GM12878 (cell line): Measurements from ENCODE around the gene TET1. TPM values are rescaled to one million over a fixed set of nuclear protein-coding genes. Genes with fewer than 3 reads are reported as not detected.

Experiments
- ATAC-seq: fragments of 200-7000 bp; cut with Tn5 transposase; 3 replicates; pipeline ENCODE4 v1.9.1; 2020; ENCODE audit warnings: mild to moderate bottlenecking, moderate library complexity
- BruUV-seq: library from RNA; stranded (reverse); fragments of 400-500 nt; replicated peaks from 2 replicates; lab custom pipeline; 2021; lab: Mats Ljungman, UMichigan
- CTCF ChIA-PET: fragments of 300-600 bp; sonication (Branson Sonifier 250); formaldehyde crosslinking; extraction: SDS; loops from one replicate; lab custom pipeline; 2021; ENCODE audit warnings: inconsistent platforms; lab: Yijun Ruan, JAX
- POLR2A ChIA-PET: fragments of 350-600 bp; formaldehyde crosslinking; extraction: SDS; loops from one replicate; lab custom pipeline; 2021; ENCODE audit warnings: inconsistent platforms; lab: Charles Lee
- RAD21 ChIA-PET: fragments of 300-600 bp; sonication (Branson Sonifier 250); formaldehyde crosslinking; loops from one replicate; lab custom pipeline; 2023; ENCODE audit warnings: antibody characterized with exemption; ENCODE audit not compliant: unreplicated experiment; lab: Charles Lee
- SMC1A ChIA-PET: fragments of 300-600 bp; sonication (Branson Sonifier 250); formaldehyde crosslinking; loops from one replicate; lab custom pipeline; 2023; ENCODE audit not compliant: unreplicated experiment, uncharacterized antibody; lab: Charles Lee
- DNase-seq: peaks from one replicate; pipeline ENCODE4 v3.0.0-alpha.2; 2011; ENCODE audit warnings: low read depth, low spot score
- FAIRE-seq: peaks from 3 replicates; lab custom pipeline; 2011; peaks lifted over from hg19 to GRCh38; lab: Jason Lieb, UNC
- H2AFZ ChIP-seq: 2 replicates; pipeline ENCODE4 v1.6.0; 2011; ENCODE audit warnings: low read depth, low read length, control low read depth; ENCODE audit not compliant: control insufficient read depth
- H3K27ac ChIP-seq: 2 replicates; pipeline ENCODE4 v1.5.1; 2011; ENCODE audit warnings: control low read depth; ENCODE audit not compliant: control insufficient read depth, insufficient read depth
- H3K27me3 ChIP-seq, 2 experiments: replicated peaks in 1 of 2; 2 replicates each; pipeline versions ENCODE4 v1.6.0 to v1.6.1; 2011; ENCODE audit warnings: low read length in 1 of 2; ENCODE audit not compliant: control insufficient read depth in 2 of 2, insufficient read depth in 2 of 2
- H3K36me3 ChIP-seq, 2 experiments: 2 replicates each; pipeline ENCODE4 v1.5.1; 2011; ENCODE audit warnings: low read length in 1 of 2; ENCODE audit not compliant: control insufficient read depth in 2 of 2, insufficient read depth in 2 of 2
- H3K4me1 ChIP-seq: 2 replicates; pipeline ENCODE4 v1.6.1; 2011; ENCODE audit warnings: mild to moderate bottlenecking, low read length, moderate library complexity, mixed read lengths; ENCODE audit not compliant: control insufficient read depth, insufficient read depth
- H3K4me2 ChIP-seq: 2 replicates; pipeline ENCODE4 v1.6.0; 2011; ENCODE audit warnings: control low read depth; ENCODE audit not compliant: control insufficient read depth, insufficient read depth
- H3K4me3 ChIP-seq: fragments of 200-600 bp; sonication (generic); 2 replicates; pipeline ENCODE4 v1.5.1; 2016
- H3K79me2 ChIP-seq: 2 replicates; pipeline ENCODE4 v1.6.0; 2011; ENCODE audit warnings: low read length; ENCODE audit not compliant: control insufficient read depth, insufficient read depth
- H3K9ac ChIP-seq: 2 replicates; pipeline ENCODE4 v1.8.0; 2011; ENCODE audit warnings: low read length, control low read depth, mixed read lengths; ENCODE audit not compliant: control insufficient read depth, insufficient read depth
- H3K9me3 ChIP-seq: replicated peaks from 3 replicates; pipeline ENCODE4 v1.5.1; 2011; ENCODE audit warnings: mild to moderate bottlenecking, low read length; ENCODE audit not compliant: control insufficient read depth, insufficient read depth
- H4K20me1 ChIP-seq: 2 replicates; pipeline ENCODE4 v1.6.0; 2011; ENCODE audit not compliant: control insufficient read depth, insufficient read depth
- CBFB ChIP-seq: IDR thresholded peaks from 2 replicates; pipeline ENCODE4 v1.6.1; 2016; ENCODE audit warnings: antibody characterized with exemption, low read depth
- CEBPZ ChIP-seq: fragments of 150-350 bp; IDR thresholded peaks from 2 replicates; pipeline ENCODE4 v1.6.1; 2016; ENCODE audit warnings: low read depth, low read length
- HCFC1 ChIP-seq: fragments of 150-350 bp; IDR thresholded peaks from 2 replicates; pipeline ENCODE4 v1.6.1; 2014; ENCODE audit warnings: low read length
- HSF1 ChIP-seq: fragments of 150-350 bp; IDR thresholded peaks from 2 replicates; pipeline ENCODE4 v1.6.1; 2014; ENCODE audit warnings: mild to moderate bottlenecking, low read depth, low read length
- JUNB ChIP-seq: IDR thresholded peaks from 2 replicates; pipeline ENCODE4 v1.6.1; 2016; ENCODE audit warnings: antibody characterized with exemption, mild to moderate bottlenecking
- MYC ChIP-seq: IDR thresholded peaks from 2 replicates; pipeline ENCODE4 v1.6.1; 2011; ENCODE audit warnings: mild to moderate bottlenecking, low read length, moderate library complexity, inconsistent platforms; ENCODE audit not compliant: insufficient read depth, insufficient replicate concordance, insufficient read length, severe bottlenecking
- PKNOX1 ChIP-seq: fragments of 450-650 bp; IDR thresholded peaks from 2 replicates; pipeline ENCODE4 v1.6.1; 2016; ENCODE audit warnings: mild to moderate bottlenecking
- POLR2AphosphoS5 ChIP-seq: IDR thresholded peaks from 2 replicates; pipeline ENCODE4 v1.6.1; 2011; ENCODE audit warnings: mild to moderate bottlenecking, low read length, inconsistent platforms
- RBBP5 ChIP-seq: fragments of 200-600 bp; sonication (generic); conservative IDR thresholded peaks from 2 replicates; pipeline ENCODE4 v1.6.1; 2016
- RUNX3 ChIP-seq: IDR thresholded peaks from 2 replicates; pipeline ENCODE4 v1.6.1; 2012; ENCODE audit warnings: low read length, inconsistent platforms
- SREBF2 ChIP-seq: IDR thresholded peaks from 2 replicates; pipeline ENCODE4 v1.6.1; 2012; ENCODE audit warnings: mild to moderate bottlenecking, low read length
- ZBTB33 ChIP-seq: fragments of 450-650 bp; IDR thresholded peaks from 2 replicates; pipeline ENCODE4 v1.6.1; 2017; ENCODE audit warnings: mild to moderate bottlenecking
- ZNF24 ChIP-seq: fragments of 450-650 bp; IDR thresholded peaks from 2 replicates; pipeline ENCODE4 v1.6.1; 2017; ENCODE audit warnings: antibody characterized with exemption, mild to moderate bottlenecking
- ZNF592 ChIP-seq: fragments of 450-650 bp; IDR thresholded peaks from 2 replicates; pipeline ENCODE4 v1.6.1; 2017; ENCODE audit warnings: mild to moderate bottlenecking, moderate library complexity
- WGBS: methylation state at CpG from one replicate; pipeline ENCODE4 v1.1.6; 2016; ENCODE audit warnings: low lambda C conversion rate; ENCODE audit not compliant: insufficient replicate concordance, insufficient coverage; ENCODE audit errors: missing lambda C conversion rate; 5-methylcytosine and 5-hydroxymethylcytosine counted together
- in situ Hi-C: fragments of 300-500 bp; cut with MboI; formaldehyde crosslinking; loops from 9 replicates; pipeline ENCODE4 v1.14.3; 2018; ENCODE audit warnings: mixed read lengths
- intact Hi-C: fragments of 100-400 bp; cut with micrococcal nuclease; formaldehyde crosslinking; loops from one replicate; pipeline ENCODE4 v1.14.2; 2022; ENCODE audit not compliant: unreplicated experiment
- polyA plus RNA-seq, 11 experiments: library from polyadenylated mRNA; depleted of rRNA in 4 of 11; unstranded in 6 of 11; stranded (reverse) in 5 of 11; fragments of >200 nt; fragmentation: Nextera tagmentation in 4 of 11; fragmentation: Illumina TruSeq in 1 of 11; extraction: Ambion mirVana in 4 of 11; extraction: Trizol in 1 of 11; gene quantifications; 1 replicate in 1 of 11; 2 replicates in 10 of 11; pipeline versions ENCODE4 v1.2.1 to v1.2.3, GENCODE V29; 2011 to 2016; ENCODE audit warnings: inconsistent platforms in 2 of 11, missing spikeins in 2 of 11, low read depth in 1 of 11
- total RNA-seq, 4 experiments: library from RNA; depleted of rRNA in 3 of 4; stranded (reverse); fragments of >200 nt in 3 of 4; fragmentation: Illumina TruSeq in 1 of 4; extraction: Trizol in 1 of 4; gene quantifications; 2 replicates each; pipeline versions ENCODE4 v1.2.1 to v1.2.3, GENCODE V29; 2013 to 2021

Gene TET1
- total and polyA plus RNA-seq, 10 of the 15 experiments (the other 5 are each of a cell fraction or from before 2014, with no cell fraction given): 0.22 to 1.4 (median 0.60) TPM

GRCh38 chr10:68578974-68579373, 18.8 kb downstream of the TET1 start:
- intact Hi-C loops: no loop called here
- no peaks in the 10 kb centered on the region for H3K36me3 ChIP-seq
- no peak for TF ChIP-seq RUNX3
- TF ChIP-seq MYC: no peak
- TF ChIP-seq ZBTB33: no peak
- no peak for TF ChIP-seq RBBP5
- TF ChIP-seq SREBF2: no peak
- no peak for TF ChIP-seq ZNF592
- no peak for TF ChIP-seq CBFB
- TF ChIP-seq JUNB: no peak
- no peak for TF ChIP-seq ZNF24
- no peak for TF ChIP-seq PKNOX1
- TF ChIP-seq HSF1: no peak
- no peak for TF ChIP-seq CEBPZ
- no peak for TF ChIP-seq HCFC1
- TF ChIP-seq POLR2AphosphoS5: no peak

More at GRCh38 chr10:68578974-68579373, 18.8 kb downstream of the TET1 start:
- Histone ChIP-seq H3K4me2 (no peak overlapping the region), H4K20me1 (no peaks in the 10 kb centered on the region), H3K9me3 (no peaks in the 10 kb centered on the region), H2AFZ (no peak overlapping the region), H3K9ac (no peak overlapping the region), H3K79me2 (no peaks in the 10 kb centered on the region), H3K27ac (no peak overlapping the region), H3K4me1 (no peaks in the 10 kb centered on the region), H3K4me3 (no peak overlapping the region), H3K27me3 (no peaks in the 10 kb centered on the region)
- RAD21 ChIA-PET: no interaction called here
- CTCF ChIA-PET: no interaction called here
- WGBS: 60% methylated on average over 2 of the region's 2 CpGs
- ATAC-seq: no peak
- POLR2A ChIA-PET: no interaction called here
- SMC1A ChIA-PET: interaction anchor here (1.2 kb wide), 1 partner anchor 19 kb away, joined by 3 read pairs; no protein-coding TSS in a partner anchor
- no TSS peak for BruUV-seq
- FAIRE-seq: no peak
- no peak for DNase-seq
- in situ Hi-C loops: no loop called here
